K562 (cell line): Measurements from ENCODE around the gene FOXP3. TPM values are rescaled to one million over a fixed set of nuclear protein-coding genes. Genes with fewer than 3 reads are reported as not detected.

Source experiments
- CBFB ChIP-seq: sonication (generic); formaldehyde crosslinking; IDR thresholded peaks from 2 replicates; pipeline ENCODE4 v1.4.0; 2020; ENCODE audit warnings: mild to moderate bottlenecking, missing genetic modification reagents
- FOXM1 ChIP-seq, 2 experiments: fragments of 450-650 bp in 1 of 2; sonication (generic) in 1 of 2; formaldehyde crosslinking in 1 of 2; IDR thresholded peaks; 2 replicates each; pipeline versions ENCODE4 v1.6.1 to v1.9.0; 2017 to 2022; ENCODE audit warnings: low read depth in 2 of 2, mild to moderate bottlenecking in 2 of 2, missing genetic modification reagents in 1 of 2, moderate library complexity in 1 of 2
- FOXP1 ChIP-seq: sonication (generic); formaldehyde crosslinking; IDR thresholded peaks from 2 replicates; pipeline ENCODE4 v1.8.0; 2022; ENCODE audit warnings: mild to moderate bottlenecking, missing genetic modification reagents
- HMGN3 ChIP-seq: IDR thresholded peaks from 2 replicates; pipeline ENCODE4 v1.6.1; 2011; ENCODE audit warnings: borderline replicate concordance, low read depth, mild to moderate bottlenecking, mixed read lengths, low read length; ENCODE audit not compliant: insufficient read length; ENCODE audit errors: extremely low read depth
- HNRNPH1 ChIP-seq: fragments of 200-400 bp; formaldehyde crosslinking; optimal IDR thresholded peaks from 2 replicates; pipeline ENCODE3; 2017; ENCODE audit warnings: low read depth, mild to moderate bottlenecking, low read length, moderate library complexity
- MTA3 ChIP-seq: fragments of 450-650 bp; formaldehyde crosslinking; IDR thresholded peaks from 2 replicates; pipeline ENCODE4 v1.6.1; 2017; ENCODE audit warnings: mild to moderate bottlenecking, borderline replicate concordance
- MTF1 ChIP-seq: fragments of 250-450 bp; sonication (Bioruptor Pico); IDR thresholded peaks from 2 replicates; pipeline ENCODE4 v1.9.0; 2021; ENCODE audit warnings: moderate library complexity, mild to moderate bottlenecking, inconsistent platforms, borderline replicate concordance
- RBM17 ChIP-seq: fragments of 200-400 bp; formaldehyde crosslinking; IDR thresholded peaks from 2 replicates; pipeline ENCODE4 v1.6.1; 2017; ENCODE audit warnings: low read depth, mild to moderate bottlenecking, low read length, borderline replicate concordance
- SIN3B ChIP-seq: fragments of 450-650 bp; IDR thresholded peaks from 2 replicates; pipeline ENCODE4 v1.6.1; 2017; ENCODE audit warnings: low read depth, mild to moderate bottlenecking, moderate library complexity
- TAF9B ChIP-seq: fragments of 450-650 bp; IDR thresholded peaks from 2 replicates; pipeline ENCODE4 v1.6.1; 2018; ENCODE audit warnings: mild to moderate bottlenecking; ENCODE audit not compliant: partially characterized antibody
- TRIM25 ChIP-seq: fragments of 450-650 bp; IDR thresholded peaks from 2 replicates; pipeline ENCODE4 v1.7.0; 2016; ENCODE audit warnings: borderline replicate concordance
- ZKSCAN1 ChIP-seq: fragments of 150-350 bp; IDR thresholded peaks from 2 replicates; pipeline ENCODE4 v1.6.1; 2016; ENCODE audit warnings: low read depth, low read length
- ZNF12 ChIP-seq: sonication (generic); formaldehyde crosslinking; IDR thresholded peaks from 2 replicates; pipeline ENCODE4 v1.4.0; 2020; ENCODE audit warnings: mild to moderate bottlenecking, missing genetic modification reagents
- ZNF589 ChIP-seq: fragments of 200-800 bp; sonication (Bioruptor generic); IDR thresholded peaks from 2 replicates; pipeline ENCODE4 v1.6.1; 2016; ENCODE audit warnings: low read depth, missing genetic modification characterization, missing compliant biosample characterization
- polyA plus RNA-seq, 8 experiments: library from polyadenylated mRNA; depleted of rRNA in 4 of 8; stranded (reverse) in 5 of 8; unstranded in 3 of 8; fragments of >200 nt; fragmentation: Nextera tagmentation in 2 of 8; fragmentation: Illumina TruSeq in 1 of 8; extraction: Ambion mirVana in 2 of 8; extraction: Trizol in 1 of 8; gene quantifications; 2 replicates each; pipeline versions ENCODE4 v1.2.1 to v1.2.3, GENCODE V29; 2011 to 2014; ENCODE audit warnings: inconsistent platforms in 1 of 8, missing spikeins in 1 of 8
- total RNA-seq, 7 experiments: library from RNA; depleted of rRNA in 6 of 7; stranded (reverse); fragments of >200 nt in 6 of 7; fragmentation: Illumina TruSeq in 2 of 7; extraction: Trizol in 2 of 7; gene quantifications; 2 replicates each; pipeline versions ENCODE4 v1.2.1 to v1.2.3, GENCODE V29; 2011 to 2021; ENCODE audit warnings: low replicate concordance in 1 of 7
- TF ChIP-seq, protein P1 (sequence below), 2 experiments: fragments of 450-650 bp in 1 of 2; sonication (generic) in 1 of 2; formaldehyde crosslinking in 1 of 2; IDR thresholded peaks; 2 replicates each; pipeline versions ENCODE4 v1.7.1 to v1.9.0; 2016 to 2022; ENCODE audit warnings: inconsistent platforms in 1 of 2, mild to moderate bottlenecking in 1 of 2, missing genetic modification reagents in 1 of 2
- TF ChIP-seq, protein P2 (sequence below), 2 experiments: fragments of 250-450 bp in 1 of 2; fragments of 450-650 bp in 1 of 2; sonication (Bioruptor Pico) in 1 of 2; IDR thresholded peaks; 2 replicates each; pipeline versions ENCODE4 v1.6.1 to v1.8.0; 2016 to 2021; ENCODE audit warnings: mild to moderate bottlenecking in 2 of 2, moderate library complexity in 2 of 2, missing compliant biosample characterization in 1 of 2, missing genetic modification characterization in 1 of 2

The FOXP3 gene
- total and polyA plus RNA-seq, 9 of the 15 experiments (the other 6 are each of a cell fraction or from before 2014, with no cell fraction given), result 0.04 to 0.24 (median 0.07) TPM; not detected in 4

DNA sequence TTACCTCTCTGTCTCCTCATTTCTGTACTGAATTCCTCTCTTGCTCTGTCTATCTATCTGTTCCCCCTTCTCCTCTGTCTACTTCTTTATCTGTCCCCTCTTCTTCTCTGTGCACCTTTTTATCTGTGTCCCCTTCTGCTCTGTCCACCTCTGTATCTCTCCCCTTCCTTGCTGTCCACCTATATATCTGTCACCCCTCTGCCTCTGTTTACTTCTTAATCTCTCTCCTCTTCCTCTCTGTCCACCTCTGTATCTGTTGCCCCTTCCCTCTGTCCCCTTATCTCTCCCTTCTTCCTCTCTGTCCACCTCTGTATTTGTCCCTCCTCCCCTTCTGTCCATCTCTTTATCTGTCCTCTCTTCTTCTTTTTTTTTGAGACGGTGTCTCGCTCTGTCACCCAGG is 20.3 kb downstream of the FOXP3 start (continued):
- TF ChIP-seq, protein P1, sequence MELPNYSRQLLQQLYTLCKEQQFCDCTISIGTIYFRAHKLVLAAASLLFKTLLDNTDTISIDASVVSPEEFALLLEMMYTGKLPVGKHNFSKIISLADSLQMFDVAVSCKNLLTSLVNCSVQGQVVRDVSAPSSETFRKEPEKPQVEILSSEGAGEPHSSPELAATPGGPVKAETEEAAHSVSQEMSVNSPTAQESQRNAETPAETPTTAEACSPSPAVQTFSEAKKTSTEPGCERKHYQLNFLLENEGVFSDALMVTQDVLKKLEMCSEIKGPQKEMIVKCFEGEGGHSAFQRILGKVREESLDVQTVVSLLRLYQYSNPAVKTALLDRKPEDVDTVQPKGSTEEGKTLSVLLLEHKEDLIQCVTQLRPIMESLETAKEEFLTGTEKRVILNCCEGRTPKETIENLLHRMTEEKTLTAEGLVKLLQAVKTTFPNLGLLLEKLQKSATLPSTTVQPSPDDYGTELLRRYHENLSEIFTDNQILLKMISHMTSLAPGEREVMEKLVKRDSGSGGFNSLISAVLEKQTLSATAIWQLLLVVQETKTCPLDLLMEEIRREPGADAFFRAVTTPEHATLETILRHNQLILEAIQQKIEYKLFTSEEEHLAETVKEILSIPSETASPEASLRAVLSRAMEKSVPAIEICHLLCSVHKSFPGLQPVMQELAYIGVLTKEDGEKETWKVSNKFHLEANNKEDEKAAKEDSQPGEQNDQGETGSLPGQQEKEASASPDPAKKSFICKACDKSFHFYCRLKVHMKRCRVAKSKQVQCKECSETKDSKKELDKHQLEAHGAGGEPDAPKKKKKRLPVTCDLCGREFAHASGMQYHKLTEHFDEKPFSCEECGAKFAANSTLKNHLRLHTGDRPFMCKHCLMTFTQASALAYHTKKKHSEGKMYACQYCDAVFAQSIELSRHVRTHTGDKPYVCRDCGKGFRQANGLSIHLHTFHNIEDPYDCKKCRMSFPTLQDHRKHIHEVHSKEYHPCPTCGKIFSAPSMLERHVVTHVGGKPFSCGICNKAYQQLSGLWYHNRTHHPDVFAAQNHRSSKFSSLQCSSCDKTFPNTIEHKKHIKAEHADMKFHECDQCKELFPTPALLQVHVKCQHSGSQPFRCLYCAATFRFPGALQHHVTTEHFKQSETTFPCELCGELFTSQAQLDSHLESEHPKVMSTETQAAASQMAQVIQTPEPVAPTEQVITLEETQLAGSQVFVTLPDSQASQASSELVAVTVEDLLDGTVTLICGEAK (IDR thresholded peaks at IDR 0.05), result peak; percentile 73
- TF ChIP-seq, protein P1 (CRISPR knock-in tag; IDR thresholded peaks at IDR 0.05), result no peak
- no peak for TF ChIP-seq FOXP1 (CRISPR knock-in tag)
- no peak for TF ChIP-seq RBM17
- no peak for TF ChIP-seq ZKSCAN1
- TF ChIP-seq ZNF12, result no peak
- TF ChIP-seq MTF1 (CRISPR knock-in tag), result no peak
- 0 out of 2 replicates have a peak, but pooled peaks have one; percentile 44 for TF ChIP-seq MTA3
- no peak for TF ChIP-seq SIN3B
- TF ChIP-seq TRIM25, result no peak
- no peak for TF ChIP-seq HNRNPH1
- TF ChIP-seq ZNF589 (CRISPR knock-in tag), result no peak
- no peak for TF ChIP-seq CBFB (CRISPR knock-in tag)
- TF ChIP-seq, protein P2, sequence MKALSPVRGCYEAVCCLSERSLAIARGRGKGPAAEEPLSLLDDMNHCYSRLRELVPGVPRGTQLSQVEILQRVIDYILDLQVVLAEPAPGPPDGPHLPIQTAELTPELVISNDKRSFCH (CRISPR knock-in tag; IDR thresholded peaks at IDR 0.05), result no peak
- TF ChIP-seq, protein P2 (tag; IDR thresholded peaks at IDR 0.05), result no peak
- peak; percentile 94 for TF ChIP-seq FOXM1 (IDR thresholded peaks at IDR 0.05; ENCODE audit: low read depth)
- TF ChIP-seq FOXM1 (CRISPR knock-in tag; IDR thresholded peaks at IDR 0.05; ENCODE audit: low read depth), result no peak
- no peak for TF ChIP-seq HMGN3
- TF ChIP-seq TAF9B, result peak; percentile 75
